Measurements from ENCODE around the gene SMARCD3.

Gene SMARCD3

GRCh38 chr7:151250181-151251132 lies 2.0 kb upstream of the SMARCD3 start:
- TF ChIP-seq CTCF (IDR thresholded peaks at IDR 0.05; ENCODE audit: control insufficient read depth, insufficient read depth, low read depth, low read length, missing control alignments), result no peak
- no peak overlapping the region; the same call in 1 of the 2 replicates for H3K4me3 ChIP-seq (ENCODE audit: control insufficient read depth, low read depth, low read length)

GRCh38 chr7:151249732-151250072 lies 1.2 kb upstream of the SMARCD3 start:
- H3K4me3 ChIP-seq (ENCODE audit: control insufficient read depth, low read depth, low read length), result peak overlapping the region; percentile 81; the same call in 1 of the 2 replicates
- no peak for DNase-seq (ENCODE audit: low read depth)
- TF ChIP-seq CTCF (IDR thresholded peaks at IDR 0.05; ENCODE audit: control insufficient read depth, insufficient read depth, low read depth, low read length, missing control alignments), result no peak

More at GRCh38 chr7:151250181-151251132, 2.0 kb upstream of the SMARCD3 start:
- no peak for DNase-seq (ENCODE audit: low read depth)

- no peak for DNase-seq (ENCODE audit: low read depth)
- peak overlapping the region; percentile 81 for H3K4me3 ChIP-seq (ENCODE audit: control insufficient read depth, low read depth, low read length)
- TF ChIP-seq CTCF (IDR thresholded peaks at IDR 0.05; ENCODE audit: control insufficient read depth, insufficient read depth, low read depth, low read length, missing control alignments), result no peak
Measured at GRCh38 chr7:151249034-151249731, 689 bp upstream of the SMARCD3 start.

- no peak for TF ChIP-seq CTCF (IDR thresholded peaks at IDR 0.05; ENCODE audit: control insufficient read depth, insufficient read depth, low read depth, low read length, missing control alignments)
- no peak for DNase-seq (ENCODE audit: low read depth)
- H3K4me3 ChIP-seq (ENCODE audit: control insufficient read depth, low read depth, low read length), result peak overlapping the region; percentile 81
Measured at GRCh38 chr7:151247611-151248345, 716 bp downstream of the SMARCD3 start.

GRCh38 chr7:151246851-151247580 lies 1.5 kb downstream of the SMARCD3 start:
- TF ChIP-seq CTCF (IDR thresholded peaks at IDR 0.05; ENCODE audit: control insufficient read depth, insufficient read depth, low read depth, low read length, missing control alignments), result no peak
- peak overlapping the region; percentile 81 for H3K4me3 ChIP-seq (ENCODE audit: control insufficient read depth, low read depth, low read length)
- DNase-seq (ENCODE audit: low read depth), result no peak

All from AG09309 (cell line).